Measurements from ENCODE around the gene TTI1. TPM values are rescaled to one million over a fixed set of nuclear protein-coding genes. Genes with fewer than 3 reads are reported as not detected.
"Not testable (repeated sequence)": the region's sequence is repeated elsewhere in the genome, so short reads cannot be mapped to it uniquely, and the experiment has no call there.

Gene TTI1
- total RNA-seq, 1 donor = 14.8 TPM

GRCh38 chr20:37971561-37972127 lies 61.6 kb downstream of the TTI1 start:
- no peak for DNase-seq (ENCODE audit: insufficient read length, low spot score, missing footprints)
- TF ChIP-seq CTCF (IDR thresholded peaks at IDR 0.05; ENCODE audit: extremely low read depth, low read depth, low read length) = no peak
- H2AFZ ChIP-seq (ENCODE audit: low read length) = no peak overlapping the region

GRCh38 chr20:37970856-37971245 lies 62.4 kb downstream of the TTI1 start:
- no peaks in the 10 kb centered on the region for H3K79me2 ChIP-seq (ENCODE audit: insufficient read depth, low read length)
- TF ChIP-seq CTCF (IDR thresholded peaks at IDR 0.05; ENCODE audit: extremely low read depth, low read depth, low read length) = no peak
- DNase-seq (ENCODE audit: insufficient read length, low spot score, missing footprints) = no peak
- H3K27ac ChIP-seq (ENCODE audit: low read depth, low read length) = no peak overlapping the region
- H3K4me1 ChIP-seq (ENCODE audit: insufficient read depth, low read length) = peaks cover 18% of the 10 kb centered on the region
- no peaks in the 10 kb centered on the region for H3K9me3 ChIP-seq (ENCODE audit: low read depth, low read length)
- no peaks in the 10 kb centered on the region for H4K20me1 ChIP-seq (ENCODE audit: insufficient read depth, low read length)
- H2AFZ ChIP-seq (ENCODE audit: low read length) = no peak overlapping the region
- H3K36me3 ChIP-seq (ENCODE audit: insufficient read depth, low read length) = no peaks in the 10 kb centered on the region
- H3K27me3 ChIP-seq (ENCODE audit: insufficient read depth, low read length) = no peaks in the 10 kb centered on the region
- no peak overlapping the region for H3K4me3 ChIP-seq (ENCODE audit: insufficient read depth, low read length)
- H3K4me2 ChIP-seq (ENCODE audit: insufficient read depth, low read length) = no peak overlapping the region

More at GRCh38 chr20:37971561-37972127, 61.6 kb downstream of the TTI1 start:
- Histone ChIP-seq H3K4me1 (ENCODE audit: insufficient read depth, low read length) (peaks cover 18% of the 10 kb centered on the region), H3K36me3 (ENCODE audit: insufficient read depth, low read length) (no peaks in the 10 kb centered on the region), H3K4me3 (ENCODE audit: insufficient read depth, low read length) (no peak overlapping the region), H3K79me2 (ENCODE audit: insufficient read depth, low read length) (no peaks in the 10 kb centered on the region), H3K27ac (ENCODE audit: low read depth, low read length) (no peak overlapping the region), H3K4me2 (ENCODE audit: insufficient read depth, low read length) (no peak overlapping the region), H4K20me1 (ENCODE audit: insufficient read depth, low read length) (no peaks in the 10 kb centered on the region), H3K27me3 (ENCODE audit: insufficient read depth, low read length) (no peaks in the 10 kb centered on the region), H3K9me3 (ENCODE audit: low read depth, low read length) (no peaks in the 10 kb centered on the region)

DNA sequence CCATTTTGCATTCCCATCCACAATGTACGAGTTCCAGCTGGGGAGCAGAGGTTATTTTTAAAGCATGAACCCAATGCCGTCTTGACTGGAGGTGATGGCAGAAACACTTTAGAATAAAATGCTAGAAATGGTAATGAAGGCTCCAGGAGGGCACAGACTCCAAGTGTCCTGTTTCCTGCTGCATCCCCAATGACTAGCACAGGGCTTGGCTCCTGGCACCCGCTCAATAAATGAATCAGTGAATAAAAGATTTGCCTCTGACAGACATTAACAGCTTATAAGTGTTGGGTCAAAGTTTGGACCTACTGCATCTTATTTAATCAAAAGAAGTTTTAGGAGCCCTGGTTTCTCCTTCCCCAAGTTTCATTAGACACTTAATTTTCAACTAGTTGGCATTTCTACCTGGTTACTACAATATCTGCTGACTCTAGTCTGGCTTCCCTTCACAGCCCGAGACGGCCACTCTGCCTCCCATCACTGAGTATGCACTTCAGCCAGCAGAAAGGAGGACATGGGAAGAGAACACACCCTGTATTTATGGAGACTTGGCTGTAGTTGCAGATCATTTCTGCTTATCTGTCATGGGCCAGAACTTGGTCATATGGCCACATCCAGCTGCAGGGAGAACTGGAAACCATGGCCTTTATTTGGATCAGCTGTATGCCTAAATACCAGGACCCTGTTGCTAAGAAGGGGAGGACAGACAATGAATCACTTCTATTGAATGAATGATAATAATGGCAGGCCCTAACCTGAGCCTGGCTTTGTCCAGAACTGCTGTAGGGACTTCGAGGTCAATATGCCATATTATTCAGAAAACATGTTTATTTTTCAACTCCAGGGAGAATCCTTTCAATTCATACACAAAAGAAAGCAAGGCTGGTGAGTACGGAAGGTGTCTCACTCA lies 63.1 kb downstream of the TTI1 start:
- Histone ChIP-seq H4K20me1 (ENCODE audit: insufficient read depth, low read length) (no peaks in the 10 kb centered on the region), H3K4me2 (ENCODE audit: insufficient read depth, low read length) (no peak overlapping the region), H2AFZ (ENCODE audit: low read length) (no peak overlapping the region), H3K36me3 (ENCODE audit: insufficient read depth, low read length) (no peaks in the 10 kb centered on the region), H3K4me3 (ENCODE audit: insufficient read depth, low read length) (no peak overlapping the region), H3K4me1 (ENCODE audit: insufficient read depth, low read length) (peaks cover 18% of the 10 kb centered on the region), H3K27me3 (ENCODE audit: insufficient read depth, low read length) (no peaks in the 10 kb centered on the region), H3K9me3 (ENCODE audit: low read depth, low read length) (no peaks in the 10 kb centered on the region), H3K27ac (ENCODE audit: low read depth, low read length) (no peak overlapping the region), H3K79me2 (ENCODE audit: insufficient read depth, low read length) (no peaks in the 10 kb centered on the region)
- TF ChIP-seq CTCF (IDR thresholded peaks at IDR 0.05; ENCODE audit: extremely low read depth, low read depth, low read length) = no peak
- DNase-seq (ENCODE audit: insufficient read length, low spot score, missing footprints) = no peak

DNA sequence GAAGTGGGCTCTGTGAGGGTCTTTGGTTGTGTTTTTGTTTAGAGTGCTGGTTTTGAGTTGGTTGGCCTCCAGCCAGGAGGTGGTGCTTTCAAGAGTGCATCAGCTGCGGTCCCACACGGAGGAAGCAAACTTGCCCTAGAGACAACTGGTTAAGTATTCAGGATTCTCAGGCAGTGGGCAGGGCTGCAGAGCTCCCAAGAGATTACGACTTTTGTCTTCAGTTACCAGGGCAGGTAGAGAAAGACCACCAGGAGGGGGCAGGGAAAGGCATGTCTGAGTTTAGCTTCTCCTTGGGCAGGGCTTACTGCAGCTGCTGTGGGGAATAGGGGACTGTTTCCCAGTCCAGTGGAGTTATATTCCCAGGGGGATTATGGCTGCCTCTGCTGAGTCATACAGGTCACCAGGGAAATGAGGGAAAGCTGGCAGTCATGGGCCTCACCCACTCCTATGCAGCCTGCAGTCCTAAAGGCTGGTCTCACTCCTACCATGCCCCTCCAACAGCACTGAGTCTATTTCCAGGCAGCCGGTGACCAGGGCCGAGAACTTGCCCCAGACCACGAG lies 64.3 kb downstream of the TTI1 start:
- Histone ChIP-seq H2AFZ (ENCODE audit: low read length) (no peak overlapping the region), H3K79me2 (ENCODE audit: insufficient read depth, low read length) (no peaks in the 10 kb centered on the region), H3K4me2 (ENCODE audit: insufficient read depth, low read length) (no peak overlapping the region), H3K36me3 (ENCODE audit: insufficient read depth, low read length) (no peaks in the 10 kb centered on the region), H3K27ac (ENCODE audit: low read depth, low read length) (no peak overlapping the region), H3K4me3 (ENCODE audit: insufficient read depth, low read length) (no peak overlapping the region), H3K27me3 (ENCODE audit: insufficient read depth, low read length) (peaks cover under 1% of the 10 kb centered on the region), H3K9me3 (ENCODE audit: low read depth, low read length) (no peaks in the 10 kb centered on the region), H3K4me1 (ENCODE audit: insufficient read depth, low read length) (peaks cover 18% of the 10 kb centered on the region), H4K20me1 (ENCODE audit: insufficient read depth, low read length) (no peaks in the 10 kb centered on the region)
- TF ChIP-seq CTCF (IDR thresholded peaks at IDR 0.05; ENCODE audit: extremely low read depth, low read depth, low read length) = no peak
- DNase-seq (ENCODE audit: insufficient read length, low spot score, missing footprints) = no peak

- peaks cover 15% of the 10 kb centered on the region for H3K27me3 ChIP-seq (ENCODE audit: insufficient read depth, low read length)
- H3K79me2 ChIP-seq (ENCODE audit: insufficient read depth, low read length); H2AFZ ChIP-seq (ENCODE audit: low read length); H3K4me3 ChIP-seq (ENCODE audit: insufficient read depth, low read length); H3K4me2 ChIP-seq (ENCODE audit: insufficient read depth, low read length); H3K9me3 ChIP-seq (ENCODE audit: low read depth, low read length); H3K36me3 ChIP-seq (ENCODE audit: insufficient read depth, low read length); H3K4me1 ChIP-seq (ENCODE audit: insufficient read depth, low read length); DNase-seq (ENCODE audit: insufficient read length, low spot score, missing footprints); H3K27ac ChIP-seq (ENCODE audit: low read depth, low read length); H4K20me1 ChIP-seq (ENCODE audit: insufficient read depth, low read length): not testable (repeated sequence)
Observed at GRCh38 chr20:37963483-37963882, 69.8 kb downstream of the TTI1 start.

All from osteoblast (primary cell).